NB4 (cell line): ENCODE measurements around the gene TEKTIP1.

ENCODE experiments used
- DNase-seq: peaks from one replicate; pipeline ENCODE4 v3.0.0; 2010; ENCODE audit warnings: low read depth
- H3K4me3 ChIP-seq: one replicate; pipeline ENCODE4 v1.5.1; 2011; ENCODE audit warnings: mild to moderate bottlenecking, low read depth, low read length, moderate library complexity
- CTCF ChIP-seq: IDR thresholded peaks from one replicate; pipeline ENCODE4 v1.5.1; 2012; ENCODE audit warnings: low read depth, low read length
- MAX ChIP-seq: IDR thresholded peaks from 2 replicates; pipeline ENCODE4 v1.6.1; 2011; ENCODE audit warnings: low read depth, low read length
- MYC ChIP-seq: IDR thresholded peaks from 2 replicates; pipeline ENCODE4 v1.6.1; 2011; ENCODE audit warnings: low read depth, low read length
- POLR2A ChIP-seq: IDR thresholded peaks from 2 replicates; pipeline ENCODE4 v1.6.1; 2011; ENCODE audit warnings: mild to moderate bottlenecking; ENCODE audit not compliant: insufficient read length; ENCODE audit errors: extremely low read depth

The TEKTIP1 gene

GRCh38 chr19:3532154-3532786, 6.7 kb upstream of the TEKTIP1 start:
- TF ChIP-seq POLR2A = no peak
- TF ChIP-seq CTCF = no peak
- no peak for TF ChIP-seq MYC
- no peak for TF ChIP-seq MAX
- no peak overlapping the region for H3K4me3 ChIP-seq
- no peak for DNase-seq

- no peak for DNase-seq
- TF ChIP-seq CTCF (no peak), MAX (no peak), MYC (no peak), POLR2A (no peak)
- no peak overlapping the region for H3K4me3 ChIP-seq
Observed at GRCh38 chr19:3533033-3533432, 5.9 kb upstream of the TEKTIP1 start.

- DNase-seq = no peak
- TF ChIP-seq POLR2A (no peak), MYC (no peak), CTCF (no peak)
- no peak overlapping the region for H3K4me3 ChIP-seq
Observed at GRCh38 chr19:3533563-3534216, 5.3 kb upstream of the TEKTIP1 start.

- no peak for DNase-seq
- no peak overlapping the region for H3K4me3 ChIP-seq
- TF ChIP-seq CTCF (no peak), MYC (no peak), MAX (no peak), POLR2A (no peak)
Observed at GRCh38 chr19:3534375-3535234, 4.4 kb upstream of the TEKTIP1 start.

- no peak overlapping the region for H3K4me3 ChIP-seq
- TF ChIP-seq MYC = no peak
- TF ChIP-seq MAX = no peak
- no peak for TF ChIP-seq CTCF
- TF ChIP-seq POLR2A = no peak
- DNase-seq = no peak
Observed at GRCh38 chr19:3535235-3535535, 3.8 kb upstream of the TEKTIP1 start.
